GM21723 (cell line): Measurements from ENCODE around the gene RIN1.

ENCODE experiments used
- ATAC-seq: cut with Tn5 transposase; IDR thresholded peaks from one replicate; pipeline ENCODE4 v1.9.1; 2021; ENCODE audit warnings: mild to moderate bottlenecking, moderate library complexity; ENCODE audit not compliant: unreplicated experiment

The RIN1 gene

GRCh38 chr11:66302656-66303055, 33.6 kb downstream of the RIN1 start:
- ATAC-seq: no peak

- ATAC-seq: no peak
Measured at GRCh38 chr11:66299186-66299585, 37.0 kb downstream of the RIN1 start.

- ATAC-seq: no peak
Measured at GRCh38 chr11:66297610-66298009, 38.6 kb downstream of the RIN1 start.

- ATAC-seq: no peak
Measured at GRCh38 chr11:66294626-66295620, 41.3 kb downstream of the RIN1 start.

- ATAC-seq: no peak
Measured at GRCh38 chr11:66293777-66294625, 42.2 kb downstream of the RIN1 start.

GRCh38 chr11:66293352-66293751, 42.9 kb downstream of the RIN1 start:
- ATAC-seq: no peak

GRCh38 chr11:66292543-66293332, 43.5 kb downstream of the RIN1 start:
- ATAC-seq: no peak

- ATAC-seq: no peak
Measured at GRCh38 chr11:66291706-66292542, 44.3 kb downstream of the RIN1 start, which contains the start of gene TMEM151A. TMEM151A (plus strand) TSS chr11:66291894; CDS start chr11:66292014, 120 bp downstream.

GRCh38 chr11:66291303-66291705, 44.9 kb downstream of the RIN1 start:
- ATAC-seq: no peak

GRCh38 chr11:66290330-66290621, 46.0 kb downstream of the RIN1 start:
- ATAC-seq: no peak

- ATAC-seq: peak; percentile 39
Measured at GRCh38 chr11:66289548-66290329, 46.5 kb downstream of the RIN1 start.

GRCh38 chr11:66288671-66289547, 47.3 kb downstream of the RIN1 start, which contains the start of gene YIF1A:
YIF1A (minus strand) TSS chr11:66289143; CDS start chr11:66288985, 158 bp downstream.
- peak; percentile 88 for ATAC-seq

- ATAC-seq: no peak
Measured at GRCh38 chr11:66287889-66288670, 48.2 kb downstream of the RIN1 start.

GRCh38 chr11:66287211-66287888, 48.9 kb downstream of the RIN1 start:
- no peak for ATAC-seq

- ATAC-seq: no peak
Measured at GRCh38 chr11:66286699-66287098, 49.5 kb downstream of the RIN1 start.

- ATAC-seq: no peak
Measured at GRCh38 chr11:66285250-66285947, 50.8 kb downstream of the RIN1 start.
